OCI-LY1 (cell line): ENCODE measurements around the gene KCTD19.

ENCODE experiments used
- H2AFZ ChIP-seq: fragments of 200-600 bp; sonication (generic), shearing (Covaris generic); 2 replicates; pipeline ENCODE4 v1.6.0; 2014; ENCODE audit warnings: antibody characterized with exemption, mild to moderate bottlenecking, low read length
- H3F3A ChIP-seq: fragments of 200-600 bp; sonication (generic), shearing (Covaris generic); 2 replicates; pipeline ENCODE4 v1.6.0; 2014; ENCODE audit warnings: mild to moderate bottlenecking, antibody characterized with exemption, low read length, moderate library complexity; ENCODE audit not compliant: insufficient read depth
- H3K27ac ChIP-seq: fragments of 200-600 bp; sonication (generic); 2 replicates; pipeline ENCODE4 v1.5.1; 2014; ENCODE audit warnings: low read length, mixed run types, mild to moderate bottlenecking, low read depth; ENCODE audit not compliant: poor library complexity, severe bottlenecking
- H3K27me3 ChIP-seq: fragments of 200-600 bp; sonication (generic); 2 replicates; pipeline ENCODE4 v1.6.0; 2014; ENCODE audit warnings: antibody characterized with exemption, mild to moderate bottlenecking, low read length, moderate library complexity; ENCODE audit not compliant: insufficient read depth
- H3K36me3 ChIP-seq: fragments of 200-600 bp; sonication (generic); 2 replicates; pipeline ENCODE4 v1.6.1; 2014; ENCODE audit warnings: mild to moderate bottlenecking, antibody characterized with exemption, low read length, moderate library complexity, mixed read lengths; ENCODE audit not compliant: insufficient read depth
- H3K4me1 ChIP-seq: fragments of 200-600 bp; sonication (generic); 2 replicates; pipeline ENCODE4 v1.5.1; 2014; ENCODE audit warnings: mild to moderate bottlenecking, low read length, moderate library complexity; ENCODE audit not compliant: insufficient read depth, severe bottlenecking
- H3K4me2 ChIP-seq: fragments of 200-600 bp; sonication (generic), shearing (Covaris generic); 2 replicates; pipeline ENCODE4 v1.6.1; 2014; ENCODE audit warnings: low read length
- H3K4me3 ChIP-seq: fragments of 200-600 bp; sonication (generic); 2 replicates; pipeline ENCODE4 v1.5.1; 2014; ENCODE audit warnings: low read length, low read depth, mild to moderate bottlenecking, mixed read lengths; ENCODE audit not compliant: poor library complexity, severe bottlenecking
- H3K79me2 ChIP-seq: fragments of 200-600 bp; shearing (Covaris generic); 2 replicates; pipeline ENCODE4 v1.6.1; 2016; ENCODE audit warnings: mixed run types, low read length, mixed read lengths; ENCODE audit not compliant: insufficient read depth
- H3K9ac ChIP-seq: fragments of 200-600 bp; sonication (generic), shearing (Covaris generic); 2 replicates; pipeline ENCODE4 v1.6.1; 2014; ENCODE audit warnings: mild to moderate bottlenecking, low read length, mixed read lengths
- H3K9me2 ChIP-seq: fragments of 200-600 bp; sonication (generic), shearing (Covaris generic); 2 replicates; pipeline ENCODE4 v1.6.1; 2014; ENCODE audit warnings: low read depth, mild to moderate bottlenecking, low read length, mixed read lengths
- H3K9me3 ChIP-seq: fragments of 200-600 bp; shearing (Covaris generic); 2 replicates; pipeline ENCODE4 v1.6.1; 2014; ENCODE audit warnings: low read length, mixed read lengths
- H4K20me1 ChIP-seq: fragments of 200-600 bp; sonication (generic), shearing (Covaris generic); 2 replicates; pipeline ENCODE4 v1.6.0; 2016; ENCODE audit warnings: mild to moderate bottlenecking, low read length; ENCODE audit not compliant: insufficient read depth
- EZH2 ChIP-seq: fragments of 200-600 bp; sonication (generic), shearing (Covaris generic); IDR thresholded peaks from 2 replicates; pipeline ENCODE4 v1.8.0; 2017; ENCODE audit warnings: borderline replicate concordance, mixed run types, mild to moderate bottlenecking, antibody characterized with exemption, low read length, moderate library complexity, mixed read lengths
- TF ChIP-seq, protein P1 (sequence below): fragments of 200-600 bp; sonication (generic), shearing (Covaris generic); IDR thresholded peaks from 2 replicates; pipeline ENCODE4 v1.5.1; 2017; ENCODE audit warnings: mild to moderate bottlenecking, antibody characterized with exemption, low read length, moderate library complexity, mixed read lengths

KCTD19 gene

GRCh38 chr16:67277999-67278772 is 48.4 kb downstream of the KCTD19 start:
- peaks cover 9% of the 10 kb centered on the region for H3K4me1 ChIP-seq
- peak overlapping the region; percentile 72 for H3K4me2 ChIP-seq
- H3K36me3 ChIP-seq, result peaks cover 9% of the 10 kb centered on the region
- no peaks in the 10 kb centered on the region for H3K27me3 ChIP-seq
- H3K4me3 ChIP-seq, result peak overlapping the region; percentile 78
- TF ChIP-seq, protein P1, sequence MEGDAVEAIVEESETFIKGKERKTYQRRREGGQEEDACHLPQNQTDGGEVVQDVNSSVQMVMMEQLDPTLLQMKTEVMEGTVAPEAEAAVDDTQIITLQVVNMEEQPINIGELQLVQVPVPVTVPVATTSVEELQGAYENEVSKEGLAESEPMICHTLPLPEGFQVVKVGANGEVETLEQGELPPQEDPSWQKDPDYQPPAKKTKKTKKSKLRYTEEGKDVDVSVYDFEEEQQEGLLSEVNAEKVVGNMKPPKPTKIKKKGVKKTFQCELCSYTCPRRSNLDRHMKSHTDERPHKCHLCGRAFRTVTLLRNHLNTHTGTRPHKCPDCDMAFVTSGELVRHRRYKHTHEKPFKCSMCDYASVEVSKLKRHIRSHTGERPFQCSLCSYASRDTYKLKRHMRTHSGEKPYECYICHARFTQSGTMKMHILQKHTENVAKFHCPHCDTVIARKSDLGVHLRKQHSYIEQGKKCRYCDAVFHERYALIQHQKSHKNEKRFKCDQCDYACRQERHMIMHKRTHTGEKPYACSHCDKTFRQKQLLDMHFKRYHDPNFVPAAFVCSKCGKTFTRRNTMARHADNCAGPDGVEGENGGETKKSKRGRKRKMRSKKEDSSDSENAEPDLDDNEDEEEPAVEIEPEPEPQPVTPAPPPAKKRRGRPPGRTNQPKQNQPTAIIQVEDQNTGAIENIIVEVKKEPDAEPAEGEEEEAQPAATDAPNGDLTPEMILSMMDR, result no peak
- no peak for TF ChIP-seq EZH2
- no peaks in the 10 kb centered on the region for H3K9me3 ChIP-seq
- H3K9ac ChIP-seq, result peak overlapping the region; percentile 74
- no peaks in the 10 kb centered on the region for H3K9me2 ChIP-seq
- no peak overlapping the region for H3K27ac ChIP-seq
- H2AFZ ChIP-seq, result no peak overlapping the region
- no peaks in the 10 kb centered on the region for H4K20me1 ChIP-seq
- no peaks in the 10 kb centered on the region for H3F3A ChIP-seq
- H3K79me2 ChIP-seq, result no peaks in the 10 kb centered on the region

DNA sequence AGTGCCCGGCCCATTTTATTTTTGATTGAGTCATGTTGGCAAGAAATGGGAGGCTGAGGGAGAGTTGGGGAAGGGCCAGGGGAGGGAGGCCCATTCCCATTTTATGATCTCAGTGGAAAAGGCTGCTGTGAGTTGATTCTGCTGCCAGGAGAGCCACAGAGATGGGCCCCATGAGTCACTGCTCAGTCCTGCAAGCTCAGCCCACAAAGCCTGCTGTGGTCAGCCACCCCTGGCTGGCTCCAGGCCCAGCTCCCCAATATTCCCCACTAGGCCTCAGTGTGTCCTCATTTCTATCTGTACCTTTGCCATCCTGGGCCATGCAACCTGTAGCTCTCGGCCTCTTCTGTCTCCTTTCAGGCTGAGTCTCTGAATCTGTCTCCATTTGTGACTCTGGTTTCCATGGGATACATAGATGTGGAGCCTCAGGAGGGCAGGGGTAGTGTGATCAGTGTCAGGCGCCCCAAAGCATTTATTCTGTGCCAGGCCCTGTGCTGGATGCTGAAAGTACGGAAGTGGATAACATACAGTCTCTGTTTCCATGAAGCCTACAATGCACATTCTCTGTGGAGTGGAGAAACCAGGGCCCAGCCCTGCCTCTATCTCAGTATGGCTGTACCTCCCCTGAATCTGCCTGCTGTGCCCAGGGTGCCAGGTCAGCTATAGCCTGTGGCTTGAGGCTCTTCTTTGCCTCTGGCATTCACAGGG is 49.1 kb downstream of the KCTD19 start:
- H3K4me2 ChIP-seq, result peak overlapping the region; percentile 72; the same call in 1 of the 2 replicates
- H3K9me3 ChIP-seq, result no peaks in the 10 kb centered on the region
- no peaks in the 10 kb centered on the region for H3K27me3 ChIP-seq
- TF ChIP-seq, protein P1, result no peak
- TF ChIP-seq EZH2, result no peak
- H4K20me1 ChIP-seq, result no peaks in the 10 kb centered on the region
- no peaks in the 10 kb centered on the region for H3K9me2 ChIP-seq
- no peak overlapping the region for H2AFZ ChIP-seq
- H3K36me3 ChIP-seq, result peaks cover 9% of the 10 kb centered on the region
- no peaks in the 10 kb centered on the region for H3F3A ChIP-seq
- H3K4me3 ChIP-seq, result peak overlapping the region; percentile 78
- no peaks in the 10 kb centered on the region for H3K79me2 ChIP-seq
- H3K4me1 ChIP-seq, result peaks cover 9% of the 10 kb centered on the region
- H3K27ac ChIP-seq, result no peak overlapping the region
- no peak overlapping the region; the same call in 1 of the 2 replicates for H3K9ac ChIP-seq

- H2AFZ ChIP-seq, result no peak overlapping the region
- no peaks in the 10 kb centered on the region for H3F3A ChIP-seq
- H3K9me2 ChIP-seq, result no peaks in the 10 kb centered on the region
- H3K27me3 ChIP-seq, result no peaks in the 10 kb centered on the region
- H3K4me2 ChIP-seq, result no peak overlapping the region
- H3K9me3 ChIP-seq, result no peaks in the 10 kb centered on the region
- peaks cover 9% of the 10 kb centered on the region for H3K36me3 ChIP-seq
- peaks cover 9% of the 10 kb centered on the region for H3K4me1 ChIP-seq
- no peak overlapping the region for H3K9ac ChIP-seq
- H3K79me2 ChIP-seq, result no peaks in the 10 kb centered on the region
- H3K4me3 ChIP-seq, result no peak overlapping the region
- H4K20me1 ChIP-seq, result no peaks in the 10 kb centered on the region
- TF ChIP-seq, protein P1, result no peak
- no peak for TF ChIP-seq EZH2
- H3K27ac ChIP-seq, result no peak overlapping the region
Measured at GRCh38 chr16:67275321-67275720, 51.2 kb downstream of the KCTD19 start.
